ENCODE measurements around the gene OTUD3.

Gene OTUD3

GRCh38 chr1:19946331-19946751 is 64.1 kb downstream of the OTUD3 start:
- DNase-seq (ENCODE audit: low read depth in 1 of 2, low spot score in 1 of 2), result no peak

DNA sequence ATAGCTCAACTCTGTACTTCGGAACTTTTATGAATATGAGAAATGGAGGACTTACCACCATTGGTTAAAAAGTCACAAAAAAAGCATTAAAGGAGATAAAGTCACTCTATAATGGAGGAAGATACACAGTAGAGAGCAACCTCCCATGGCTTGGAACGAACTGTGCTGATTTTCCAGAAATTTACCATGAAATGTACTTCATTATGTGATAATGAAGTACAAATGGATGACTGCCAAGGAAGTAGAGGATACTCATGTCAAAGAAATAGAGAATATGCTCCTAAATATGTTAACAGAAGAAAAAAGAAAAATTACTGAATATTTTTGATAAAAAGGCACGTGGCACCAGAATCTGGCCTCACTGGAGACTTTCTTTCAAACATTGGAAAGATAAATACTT is 64.8 kb downstream of the OTUD3 start:
- no peak for DNase-seq (ENCODE audit: low read depth in 1 of 2, low spot score in 1 of 2)

- DNase-seq (ENCODE audit: low read depth in 1 of 2, low spot score in 1 of 2), result no peak
Observed at GRCh38 chr1:19949016-19949415, 66.8 kb downstream of the OTUD3 start.

DNA sequence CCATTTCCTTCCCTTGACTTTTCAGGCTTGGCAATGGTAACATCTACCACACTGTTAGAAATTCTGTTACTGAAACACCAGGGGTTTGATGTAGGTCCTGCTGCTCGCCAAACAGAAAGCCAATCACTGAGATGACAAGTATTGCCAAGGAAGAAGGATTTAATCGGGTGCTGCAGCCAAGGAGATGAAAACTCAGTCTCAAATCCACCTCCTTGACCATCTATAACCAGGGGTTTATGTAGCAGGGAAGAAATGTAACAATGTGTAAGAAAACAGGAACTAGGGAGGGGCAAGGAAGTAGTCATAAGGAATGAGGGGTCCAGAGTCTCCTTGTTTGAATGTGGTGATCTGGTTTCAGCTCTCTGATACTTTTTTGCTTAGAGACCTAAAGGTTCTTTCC is 71.9 kb downstream of the OTUD3 start:
- no peak for DNase-seq (ENCODE audit: low read depth in 1 of 2, low spot score in 1 of 2)

DNA sequence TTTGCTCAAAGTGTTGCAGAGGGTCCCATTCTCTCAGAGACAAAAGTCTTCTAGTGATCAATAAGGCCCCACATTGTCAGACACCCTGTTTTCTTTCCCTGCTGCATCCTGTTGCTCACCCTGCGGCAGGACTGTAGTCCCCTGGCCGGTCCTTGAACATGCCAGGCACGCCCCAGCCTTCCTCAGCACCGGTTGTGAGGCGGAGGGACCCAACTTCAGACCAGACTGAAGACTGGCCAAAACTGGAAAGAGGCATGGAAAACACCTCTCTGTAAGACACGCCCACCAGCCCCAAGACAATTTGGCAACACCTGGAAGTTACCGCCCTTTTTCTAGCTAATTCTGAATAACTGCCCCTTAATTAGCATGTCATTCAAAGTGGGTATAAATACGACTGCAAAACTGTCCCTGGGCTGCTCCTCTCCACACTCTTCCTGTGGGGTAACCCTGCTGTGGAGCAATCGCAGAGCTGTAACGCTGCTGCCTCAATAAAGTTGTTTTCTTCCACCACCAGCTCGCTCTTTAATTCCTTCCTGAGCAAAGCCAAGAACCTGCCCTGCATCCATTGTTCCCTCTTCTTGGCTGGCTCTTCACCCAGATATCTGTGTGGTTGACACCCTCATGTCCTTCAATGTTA is 73.5 kb downstream of the OTUD3 start:
- no peak for DNase-seq (ENCODE audit: low read depth in 1 of 2, low spot score in 1 of 2)

GRCh38 chr1:19957779-19958178 is 75.6 kb downstream of the OTUD3 start:
- DNase-seq (ENCODE audit: low read depth in 1 of 2, low spot score in 1 of 2), result no peak

DNA sequence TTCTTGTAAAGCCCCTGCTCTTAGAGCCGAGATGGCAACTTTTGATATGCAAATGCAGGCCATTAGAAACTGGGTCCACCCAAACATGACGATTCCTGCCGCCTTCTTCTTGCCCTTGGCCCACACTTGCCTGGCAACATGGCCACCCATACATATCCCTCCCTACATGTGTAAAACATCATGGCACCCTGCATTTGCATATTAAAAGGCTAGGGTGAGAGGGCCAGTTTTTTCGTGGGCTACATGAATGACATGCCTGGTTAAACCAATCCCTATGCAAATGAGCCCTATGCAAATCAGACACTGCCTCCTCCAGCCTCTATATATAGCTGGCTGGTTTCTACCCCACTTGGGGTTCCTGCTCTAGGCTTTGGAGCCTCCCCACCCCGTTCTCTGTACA is 78.4 kb downstream of the OTUD3 start:
- no peak for DNase-seq (ENCODE audit: low read depth in 1 of 2, low spot score in 1 of 2)
